Activated CD4-positive, alpha-beta T cell treated with anti-CD3 and anti-CD28 coated beads for 36 hours (primary cell): Measurements from ENCODE around the gene SLAMF6. TPM values are rescaled to one million over a fixed set of nuclear protein-coding genes. Genes with fewer than 3 reads are reported as not detected.
"Not testable (repeated sequence)": the region's sequence is repeated elsewhere in the genome, so short reads cannot be mapped to it uniquely, and the experiment has no call there.

Experiments
- ATAC-seq: fragments of 200-7000 bp; cut with Tn5 transposase; one replicate; pipeline ENCODE4 v1.10.0; 2021; ENCODE audit warnings: mild to moderate bottlenecking, moderate library complexity
- CTCF ChIA-PET: fragments of 350-600 bp; sonication (Branson Sonifier 250); formaldehyde crosslinking; loops from one replicate; lab custom pipeline; 2021; ENCODE audit warnings: antibody characterized with exemption; lab: Charles Lee
- POLR2A ChIA-PET: fragments of 350-600 bp; sonication (Branson Sonifier 250); formaldehyde crosslinking; loops from one replicate; lab custom pipeline; 2021; ENCODE audit warnings: antibody characterized with exemption, inconsistent platforms; lab: Charles Lee
- DNase-seq: peaks from one replicate; pipeline ENCODE4 v3.0.0-alpha.2; 2020
- H3K27ac Mint-ChIP-seq: one replicate; pipeline ENCODE4 v1.8.0; 2021; ENCODE audit warnings: mixed read lengths
- H3K27me3 Mint-ChIP-seq: one replicate; pipeline ENCODE4 v1.8.0; 2021; ENCODE audit warnings: mixed read lengths
- H3K36me3 Mint-ChIP-seq: one replicate; pipeline ENCODE4 v1.8.0; 2021; ENCODE audit warnings: low read depth, mixed read lengths
- H3K4me1 Mint-ChIP-seq: one replicate; pipeline ENCODE4 v1.8.0; 2021; ENCODE audit warnings: mixed read lengths
- H3K4me3 Mint-ChIP-seq: one replicate; pipeline ENCODE4 v1.8.0; 2021; ENCODE audit warnings: mild to moderate bottlenecking, moderate library complexity, mixed read lengths
- H3K9me3 Mint-ChIP-seq: one replicate; pipeline ENCODE4 v1.8.0; 2021; ENCODE audit warnings: low read depth, mixed read lengths
- intact Hi-C, 2 experiments: fragments of 100-400 bp; cut with DNase I in 1 of 2; cut with micrococcal nuclease in 1 of 2; formaldehyde crosslinking; loops; one replicate each; pipeline versions ENCODE4 v1.14.2 to v1.15.1; 2022 to 2024; cut with DNase I, micrococcal nuclease
- total RNA-seq, 2 experiments: library from RNA; stranded (reverse); gene quantifications; one replicate each; pipeline ENCODE4 v1.2.3, GENCODE V29; 2021

The SLAMF6 gene
- total RNA-seq, 2 experiments from 2014 or later: 45.9 to 55.0 TPM

DNA sequence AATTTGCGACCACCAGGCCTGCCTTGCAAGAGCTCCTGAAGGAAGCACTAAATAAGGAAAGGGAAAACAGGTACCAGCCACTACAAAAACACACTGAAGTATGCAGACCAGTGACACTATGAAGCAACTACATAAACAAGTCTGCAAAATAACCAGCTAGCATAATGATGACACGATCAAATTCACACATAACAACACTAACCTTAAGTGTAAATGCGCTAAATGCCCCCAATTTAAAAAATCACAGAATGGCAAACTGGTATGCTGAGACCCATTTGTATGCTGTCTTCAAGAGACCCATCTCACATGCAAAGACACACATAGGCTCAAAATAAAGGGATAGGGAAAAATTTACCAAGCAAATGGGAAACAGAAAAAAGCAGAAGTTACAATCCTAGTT, 36.4 kb upstream of the SLAMF6 start:
- CTCF ChIA-PET: interaction anchor here (0.8 to 6.9 kb wide), 7 partner anchors 8 to 60 kb away, joined by 3 to 44 read pairs (median 4); no protein-coding TSS in a partner anchor
- Mint-ChIP-seq H3K27ac (peak overlapping the region; percentile 94), H3K4me3 (peak overlapping the region; percentile 57), H3K4me1 (peaks cover 62% of the 10 kb centered on the region), H3K9me3 (peaks cover 13% of the 10 kb centered on the region), H3K36me3 (peaks cover 41% of the 10 kb centered on the region)
- H3K27me3 Mint-ChIP-seq, DNase-seq, POLR2A ChIA-PET, intact Hi-C loops, ATAC-seq: not testable (repeated sequence)

DNA sequence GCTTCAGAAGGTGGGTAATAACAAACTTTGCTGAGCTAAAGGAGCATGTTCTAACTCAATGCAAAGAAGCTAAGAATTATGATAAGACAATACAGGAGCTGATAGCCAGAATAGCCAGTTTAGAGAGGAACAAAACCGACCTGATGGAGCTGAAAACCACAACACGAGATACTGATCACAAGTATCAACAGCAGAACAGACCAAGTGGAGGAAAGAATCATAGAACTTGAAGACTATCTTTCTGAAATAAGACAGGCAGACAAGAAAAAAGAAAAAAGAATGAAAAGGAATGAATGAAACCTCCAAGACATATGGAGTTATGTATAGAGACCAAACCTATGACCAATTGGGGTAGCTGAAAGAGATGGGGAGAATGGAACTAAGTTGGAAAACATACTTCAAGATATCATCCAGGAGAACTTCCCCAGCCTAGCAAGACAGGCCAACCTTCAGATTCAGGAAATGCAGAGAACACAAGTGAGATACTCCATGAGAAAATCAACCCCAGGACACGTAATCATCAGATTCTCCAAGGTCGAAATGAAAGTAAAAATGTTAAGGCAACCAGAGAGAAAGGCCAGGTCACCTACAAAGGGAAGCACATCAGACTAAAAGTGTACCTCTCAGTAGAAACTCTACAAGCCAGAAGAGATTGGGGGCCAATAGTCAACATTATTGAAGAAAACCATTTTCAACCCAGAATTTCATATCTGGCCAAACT, 35.8 kb upstream of the SLAMF6 start:
- DNase-seq (no peak), ATAC-seq (no peak)
- Mint-ChIP-seq H3K36me3 (peaks cover 37% of the 10 kb centered on the region), H3K4me1 (peaks cover 58% of the 10 kb centered on the region), H3K9me3 (peaks cover 13% of the 10 kb centered on the region), H3K27ac (peak overlapping the region; percentile 94), H3K4me3 (peak overlapping the region; percentile 57), H3K27me3 (no peaks in the 10 kb centered on the region)
- ChIA-PET CTCF (interaction anchor here (0.9 to 6.9 kb wide), 9 partner anchors 8 to 60 kb away, joined by 3 to 44 read pairs (median 4); no protein-coding TSS in a partner anchor), POLR2A (no interaction called here)
- intact Hi-C loops: no loop called here

DNA sequence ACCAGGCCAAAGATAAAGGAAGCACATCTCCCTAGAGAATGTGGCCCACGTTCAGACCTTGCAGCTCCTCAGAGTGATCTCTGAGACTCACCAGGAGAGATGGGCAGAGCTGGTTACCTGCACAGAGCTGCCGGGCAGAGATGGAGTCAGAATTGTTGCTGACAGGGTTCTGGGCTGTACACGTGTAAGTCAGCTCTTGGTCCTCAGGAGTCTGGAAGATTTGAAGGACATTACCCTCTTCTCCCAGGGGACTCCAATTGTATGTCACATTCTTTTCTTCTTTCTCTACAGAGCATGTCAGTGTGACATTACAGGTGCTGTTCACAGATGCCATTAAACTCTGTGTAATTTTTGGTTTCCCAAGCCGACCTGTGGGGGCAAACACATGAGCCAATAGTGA, 30.7 kb upstream of the SLAMF6 start:
- H3K4me3 Mint-ChIP-seq: no peak overlapping the region
- H3K27me3 Mint-ChIP-seq: no peaks in the 10 kb centered on the region
- H3K27ac Mint-ChIP-seq: no peak overlapping the region
- DNase-seq: no peak
- ATAC-seq: no peak
- ChIA-PET POLR2A (no interaction called here), CTCF (interaction anchor here (0.5 to 12.6 kb wide), 5 partner anchors 10 to 53 kb away, joined by 3 to 150 read pairs (median 5); no protein-coding TSS in a partner anchor)
- peaks cover 22% of the 10 kb centered on the region for H3K4me1 Mint-ChIP-seq
- intact Hi-C loops: loop anchor here in 1 of 2 experiments (1.0 kb wide), 1 partner anchor 31 kb away; no protein-coding TSS in a partner anchor
- H3K9me3 Mint-ChIP-seq: peaks cover 2% of the 10 kb centered on the region
- H3K36me3 Mint-ChIP-seq: peaks cover 37% of the 10 kb centered on the region

DNA sequence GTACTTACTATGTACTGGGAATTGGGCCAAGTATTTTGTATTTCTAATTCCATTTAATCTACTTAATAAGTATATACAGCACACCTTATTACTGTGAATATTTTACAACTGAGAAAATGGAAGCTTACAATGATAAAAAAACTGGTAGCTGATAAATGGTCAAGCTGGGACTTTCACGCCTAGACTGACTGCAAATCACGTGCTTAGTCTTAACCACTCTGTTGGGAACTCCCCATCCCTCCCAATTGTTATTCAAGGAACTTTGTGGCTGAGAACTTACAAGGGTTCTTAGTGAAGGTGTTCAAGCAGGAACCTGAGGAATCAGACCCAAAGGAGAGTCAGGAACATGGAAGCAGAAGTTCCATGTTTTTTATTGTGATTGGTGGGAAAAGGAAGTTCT, 29.4 kb upstream of the SLAMF6 start:
- H3K27ac Mint-ChIP-seq: peak overlapping the region; percentile 24
- no peaks in the 10 kb centered on the region for H3K27me3 Mint-ChIP-seq
- H3K4me3 Mint-ChIP-seq: no peak overlapping the region
- peaks cover 11% of the 10 kb centered on the region for H3K4me1 Mint-ChIP-seq
- H3K36me3 Mint-ChIP-seq: peaks cover 32% of the 10 kb centered on the region
- no peak for DNase-seq
- no peaks in the 10 kb centered on the region for H3K9me3 Mint-ChIP-seq
- POLR2A ChIA-PET: no interaction called here
- intact Hi-C loops: no loop called here
- ATAC-seq: no peak
- CTCF ChIA-PET: interaction anchor here (1.0 to 12.6 kb wide), 7 partner anchors 8 to 67 kb away, joined by 3 to 150 read pairs (median 5); no protein-coding TSS in a partner anchor

DNA sequence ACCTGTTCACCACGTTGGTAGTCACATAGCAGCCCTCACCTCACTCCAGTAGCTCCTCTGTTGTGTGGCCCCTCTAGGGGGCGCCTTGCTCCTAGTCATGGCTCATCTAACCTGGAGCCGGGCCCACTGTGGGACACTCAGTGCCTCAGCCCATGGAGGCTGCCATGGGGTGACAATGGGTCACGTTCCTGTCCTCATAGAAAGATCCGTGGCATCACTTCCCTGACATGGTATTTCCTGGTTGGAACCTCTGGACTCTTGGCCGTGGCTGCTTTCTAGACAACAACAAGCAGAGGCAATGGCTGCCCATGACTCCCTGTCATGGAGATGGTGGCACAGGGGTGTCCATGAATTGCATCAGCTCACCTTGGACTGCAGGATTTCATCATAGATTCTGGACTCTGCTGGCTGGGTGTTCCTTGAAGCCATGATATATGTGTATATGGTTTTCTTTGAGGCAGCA, 27.5 kb upstream of the SLAMF6 start:
- Mint-ChIP-seq H3K27me3 (no peaks in the 10 kb centered on the region), H3K9me3 (no peaks in the 10 kb centered on the region), H3K4me1 (peaks cover 7% of the 10 kb centered on the region), H3K27ac (peak overlapping the region; percentile 48), H3K4me3 (no peak overlapping the region), H3K36me3 (peaks cover 38% of the 10 kb centered on the region)
- ChIA-PET CTCF (interaction anchor here (0.5 to 12.6 kb wide), 12 partner anchors 9 to 192 kb away, joined by 3 to 150 read pairs (median 4); no protein-coding TSS in a partner anchor), POLR2A (interaction anchor here (1.0 kb wide), 1 partner anchor 57 kb away, joined by 6 read pairs; no protein-coding TSS in a partner anchor)
- intact Hi-C loops: loop anchor here (1.0 to 2.0 kb wide), 2 partner anchors 30 to 57 kb away; no protein-coding TSS in a partner anchor
- DNase-seq (peak; percentile 83), ATAC-seq (peak; percentile 93)

DNA sequence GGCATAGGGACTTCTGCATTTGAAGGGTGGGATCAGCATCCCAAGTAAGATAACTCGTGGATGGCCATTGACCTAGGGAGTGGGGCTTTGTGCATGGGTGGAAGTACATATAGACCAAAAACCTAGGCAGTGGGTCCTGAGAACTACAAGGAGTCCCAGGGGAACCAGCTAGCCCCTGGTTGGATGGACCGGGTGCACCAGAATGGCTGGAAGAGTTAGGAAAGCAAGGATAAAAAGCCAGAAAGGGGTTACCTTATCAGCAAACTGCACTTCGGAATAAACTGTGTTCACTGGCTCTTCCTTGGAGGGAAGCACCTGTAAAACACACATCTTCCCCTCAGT, 26.6 kb upstream of the SLAMF6 start:
- ChIA-PET POLR2A (no interaction called here), CTCF (interaction anchor here (0.6 to 12.6 kb wide), 9 partner anchors 8 to 108 kb away, joined by 3 to 150 read pairs (median 3); no protein-coding TSS in a partner anchor)
- Mint-ChIP-seq H3K4me3 (no peak overlapping the region), H3K36me3 (peaks cover 42% of the 10 kb centered on the region), H3K9me3 (peaks cover 2% of the 10 kb centered on the region), H3K27me3 (no peaks in the 10 kb centered on the region), H3K27ac (no peak overlapping the region), H3K4me1 (peaks cover 14% of the 10 kb centered on the region)
- no peak for ATAC-seq
- intact Hi-C loops: loop anchor here (1.0 to 2.0 kb wide), 2 partner anchors 31 to 58 kb away; no protein-coding TSS in a partner anchor
- no peak for DNase-seq

DNA sequence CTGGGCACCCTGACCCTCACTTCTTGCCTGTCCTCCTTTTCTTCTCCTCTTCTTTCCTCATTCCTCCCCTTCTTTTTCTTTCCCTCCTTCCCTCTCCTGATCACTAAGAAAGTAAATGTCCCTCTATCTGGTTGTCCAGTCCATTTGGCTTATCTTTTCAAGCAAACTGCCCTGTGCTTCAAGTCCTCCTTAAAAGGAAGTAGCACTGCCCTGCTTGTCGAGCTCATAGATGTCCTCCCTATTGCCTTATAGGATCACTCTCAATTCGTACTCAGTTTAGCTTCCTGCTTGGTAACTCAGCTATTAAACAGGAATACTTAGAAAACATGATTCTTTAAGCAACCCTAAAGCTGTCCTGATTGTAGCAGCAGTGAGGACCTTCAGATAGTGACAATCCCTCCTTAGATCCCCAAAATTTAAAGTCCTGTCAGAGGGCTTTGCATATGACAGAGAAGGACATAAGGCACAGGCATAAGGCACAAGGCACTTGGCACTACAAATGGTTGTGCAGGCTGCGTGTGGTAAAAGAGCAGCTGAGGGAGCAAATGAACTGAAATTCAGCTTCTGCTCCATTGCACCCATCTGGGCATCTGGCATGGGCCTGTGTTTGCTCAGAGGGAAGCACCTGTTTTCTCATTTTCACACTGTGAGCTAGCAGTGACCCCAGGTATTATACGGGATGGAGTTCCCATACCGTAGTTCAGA, 26.1 kb upstream of the SLAMF6 start:
- ATAC-seq (no peak), DNase-seq (no peak)
- POLR2A ChIA-PET: no interaction called here
- peaks cover 40% of the 10 kb centered on the region for H3K36me3 Mint-ChIP-seq
- no peak overlapping the region for H3K27ac Mint-ChIP-seq
- peaks cover 20% of the 10 kb centered on the region for H3K4me1 Mint-ChIP-seq
- H3K4me3 Mint-ChIP-seq: no peak overlapping the region
- peaks cover 2% of the 10 kb centered on the region for H3K9me3 Mint-ChIP-seq
- CTCF ChIA-PET: interaction anchor here (0.5 to 12.6 kb wide), 8 partner anchors 8 to 211 kb away, joined by 3 to 150 read pairs (median 4); no protein-coding TSS in a partner anchor
- no peaks in the 10 kb centered on the region for H3K27me3 Mint-ChIP-seq
- intact Hi-C loops: no loop called here

DNA sequence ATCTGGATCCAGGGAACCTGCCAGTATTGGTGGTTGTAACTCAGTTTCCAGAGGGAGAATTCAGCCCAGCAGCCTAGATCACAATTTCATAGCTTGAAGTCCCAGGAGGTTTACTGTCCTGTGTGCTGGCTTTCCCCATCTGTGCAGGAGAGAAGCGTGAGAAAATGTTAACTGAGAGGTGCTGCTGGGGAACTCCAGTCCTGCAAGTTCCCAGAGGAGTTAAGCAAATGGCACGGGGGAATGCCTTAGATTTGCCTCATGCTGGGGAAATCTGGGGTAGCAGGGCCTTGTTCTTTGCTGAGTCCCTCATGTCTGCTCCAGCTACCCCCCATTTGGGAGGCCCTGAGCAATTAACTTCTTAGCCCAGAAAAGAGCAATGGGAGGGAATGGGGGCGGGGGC, 25.1 kb upstream of the SLAMF6 start:
- Mint-ChIP-seq H3K27me3 (no peaks in the 10 kb centered on the region), H3K4me3 (no peak overlapping the region), H3K36me3 (peaks cover 33% of the 10 kb centered on the region), H3K4me1 (peaks cover 26% of the 10 kb centered on the region), H3K9me3 (peaks cover 2% of the 10 kb centered on the region), H3K27ac (no peak overlapping the region)
- ChIA-PET POLR2A (no interaction called here), CTCF (interaction anchor here (1.0 to 12.6 kb wide), 4 partner anchors 11 to 59 kb away, joined by 3 to 150 read pairs (median 8); no protein-coding TSS in a partner anchor)
- intact Hi-C loops: no loop called here
- ATAC-seq: no peak
- no peak for DNase-seq

DNA sequence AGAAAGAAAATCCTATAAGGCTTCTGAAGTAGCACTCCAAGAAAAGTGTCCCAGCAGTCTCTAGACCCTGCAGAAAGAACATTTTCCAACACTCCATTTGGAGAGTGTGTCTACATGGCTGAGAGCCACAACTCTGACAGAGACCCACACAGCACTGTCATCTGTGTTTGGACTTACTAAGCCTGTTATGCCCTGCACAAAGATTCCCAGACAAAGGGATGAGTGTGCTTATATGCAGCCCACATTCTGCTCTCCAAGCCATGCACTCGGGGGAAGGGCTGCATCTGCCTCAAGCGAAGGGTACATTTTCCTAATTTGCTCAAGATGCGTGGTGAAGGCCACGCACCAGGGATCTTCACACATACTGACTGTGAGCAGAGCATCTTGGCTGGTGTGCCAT, 24.4 kb upstream of the SLAMF6 start:
- Mint-ChIP-seq H3K4me1 (peaks cover 26% of the 10 kb centered on the region), H3K9me3 (peaks cover 2% of the 10 kb centered on the region), H3K27ac (no peak overlapping the region), H3K36me3 (peaks cover 25% of the 10 kb centered on the region), H3K4me3 (no peak overlapping the region), H3K27me3 (no peaks in the 10 kb centered on the region)
- ChIA-PET CTCF (interaction anchor here (0.6 to 12.6 kb wide), 4 partner anchors 8 to 242 kb away, joined by 3 to 150 read pairs (median 3); no protein-coding TSS in a partner anchor), POLR2A (no interaction called here)
- ATAC-seq (no peak), DNase-seq (no peak)
- intact Hi-C loops: no loop called here

DNA sequence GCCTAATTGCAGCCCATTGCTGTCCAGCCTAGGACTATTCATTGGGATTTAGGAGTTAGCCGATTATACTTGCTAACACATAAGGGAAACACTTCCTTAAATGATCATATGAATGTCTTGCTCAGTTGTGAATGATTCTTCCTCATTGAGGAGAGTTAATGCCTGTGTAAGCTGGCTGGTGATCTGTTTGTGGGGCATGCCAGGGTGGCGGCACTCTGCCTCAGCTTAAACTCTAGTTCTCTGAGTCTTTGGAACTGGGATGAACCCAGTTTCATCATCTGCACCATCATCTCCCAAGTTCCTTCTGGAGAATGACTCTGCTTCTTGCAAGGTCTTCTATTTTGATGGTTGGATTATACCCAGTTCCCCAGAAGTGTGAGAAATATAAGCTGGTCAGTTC, 23.9 kb upstream of the SLAMF6 start:
- ChIA-PET POLR2A (interaction anchor here (0.6 kb wide), 1 partner anchor 291 kb away, joined by 3 read pairs; no protein-coding TSS in a partner anchor), CTCF (interaction anchor here (0.6 to 12.6 kb wide), 7 partner anchors 8 to 243 kb away, joined by 3 to 150 read pairs (median 3); no protein-coding TSS in a partner anchor)
- intact Hi-C loops: no loop called here
- DNase-seq (no peak), ATAC-seq (no peak)
- H3K4me3 Mint-ChIP-seq: no peak overlapping the region
- H3K4me1 Mint-ChIP-seq: peaks cover 30% of the 10 kb centered on the region
- peaks cover 2% of the 10 kb centered on the region for H3K9me3 Mint-ChIP-seq
- no peak overlapping the region for H3K27ac Mint-ChIP-seq
- peaks cover 21% of the 10 kb centered on the region for H3K36me3 Mint-ChIP-seq
- no peaks in the 10 kb centered on the region for H3K27me3 Mint-ChIP-seq
